Spleen (tissue), 7 donors: ENCODE measurements around the gene MICB.

Experiments used
- CTCF ChIP-seq, 11 experiments: fragments of 200-600 bp in 7 of 11; fragments of 450-650 bp in 4 of 11; sonication (generic) in 4 of 11; IDR thresholded peaks in 8 of 11; conservative IDR thresholded peaks in 3 of 11; 1 replicate in 7 of 11; 2 replicates in 4 of 11; pipeline versions ENCODE4 v1.4.0 to v1.8.0; 2016 to 2021; ENCODE audit warnings: antibody characterized with exemption in 11 of 11, inconsistent platforms in 4 of 11, mild to moderate bottlenecking in 1 of 11
- POLR2A ChIP-seq, 3 donors: fragments of 450-650 bp; IDR thresholded peaks; one replicate each; pipeline ENCODE4 v1.5.1; 2017; ENCODE audit warnings: antibody characterized with exemption in 3 of 3, mild to moderate bottlenecking in 1 of 3
- POLR2AphosphoS5 ChIP-seq, 3 donors: sonication (generic); formaldehyde crosslinking; IDR thresholded peaks; one replicate each; pipeline ENCODE4 v1.5.1; 2017; ENCODE audit warnings: antibody characterized with exemption in 3 of 3
- donor health status: DM: no; HTN: no; CAD: no; lungs with moderate emphysema.
- donor health status: DM: no; HTN: no; CAD: no.
- donor health status: DM: no; HTN: no; CAD: no.

DNA sequence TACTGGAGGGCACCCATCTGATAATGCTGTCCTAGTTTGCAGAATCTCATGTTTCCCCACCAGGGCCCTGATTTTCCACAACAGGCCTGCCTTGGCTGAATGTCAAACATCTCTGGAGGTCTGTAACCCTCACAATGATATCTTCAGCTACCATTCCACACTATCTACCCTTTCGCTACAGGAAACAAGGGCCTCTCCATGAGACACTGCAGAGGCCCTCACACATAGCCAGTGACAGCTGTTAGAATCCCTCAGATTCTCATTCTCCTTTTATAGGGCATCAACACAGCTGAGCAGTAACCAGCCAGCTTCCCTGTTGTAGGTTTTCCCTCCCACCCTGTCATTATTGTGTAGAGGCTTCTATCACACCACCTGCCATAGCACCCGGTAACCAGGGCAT, 29.6 kb upstream of the MICB start:
- TF ChIP-seq CTCF (IDR thresholded peaks at IDR 0.05 in 8 of 11, conservative IDR thresholded peaks at IDR 0.05 in 3 of 11) (no peak), POLR2A (IDR thresholded peaks at IDR 0.05) (no peak), POLR2AphosphoS5 (IDR thresholded peaks at IDR 0.05) (no peak)
